ENCODE measurements around the gene LTBP3.

The LTBP3 gene

GRCh38 chr11:65505466-65506289 lies 52.5 kb downstream of the LTBP3 start:
- DNase-seq: no peak

DNA sequence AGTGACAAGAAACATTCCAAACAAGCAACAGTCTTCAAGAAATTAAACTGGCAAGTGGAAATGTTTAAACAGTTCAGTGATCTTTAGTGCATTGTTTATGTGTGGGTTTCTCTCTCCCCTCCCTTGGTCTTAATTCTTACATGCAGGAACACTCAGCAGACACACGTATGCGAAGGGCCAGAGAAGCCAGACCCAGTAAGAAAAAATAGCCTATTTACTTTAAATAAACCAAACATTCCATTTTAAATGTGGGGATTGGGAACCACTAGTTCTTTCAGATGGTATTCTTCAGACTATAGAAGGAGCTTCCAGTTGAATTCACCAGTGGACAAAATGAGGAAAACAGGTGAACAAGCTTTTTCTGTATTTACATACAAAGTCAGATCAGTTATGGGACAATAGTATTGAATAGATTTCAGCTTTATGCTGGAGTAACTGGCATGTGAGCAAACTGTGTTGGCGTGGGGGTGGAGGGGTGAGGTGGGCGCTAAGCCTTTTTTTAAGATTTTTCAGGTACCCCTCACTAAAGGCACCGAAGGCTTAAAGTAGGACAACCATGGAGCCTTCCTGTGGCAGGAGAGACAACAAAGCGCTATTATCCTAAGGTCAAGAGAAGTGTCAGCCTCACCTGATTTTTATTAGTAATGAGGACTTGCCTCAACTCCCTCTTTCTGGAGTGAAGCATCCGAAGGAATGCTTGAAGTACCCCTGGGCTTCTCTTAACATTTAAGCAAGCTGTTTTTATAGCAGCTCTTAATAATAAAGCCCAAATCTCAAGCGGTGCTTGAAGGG lies 53.3 kb downstream of the LTBP3 start:
- no peak for DNase-seq

DNA sequence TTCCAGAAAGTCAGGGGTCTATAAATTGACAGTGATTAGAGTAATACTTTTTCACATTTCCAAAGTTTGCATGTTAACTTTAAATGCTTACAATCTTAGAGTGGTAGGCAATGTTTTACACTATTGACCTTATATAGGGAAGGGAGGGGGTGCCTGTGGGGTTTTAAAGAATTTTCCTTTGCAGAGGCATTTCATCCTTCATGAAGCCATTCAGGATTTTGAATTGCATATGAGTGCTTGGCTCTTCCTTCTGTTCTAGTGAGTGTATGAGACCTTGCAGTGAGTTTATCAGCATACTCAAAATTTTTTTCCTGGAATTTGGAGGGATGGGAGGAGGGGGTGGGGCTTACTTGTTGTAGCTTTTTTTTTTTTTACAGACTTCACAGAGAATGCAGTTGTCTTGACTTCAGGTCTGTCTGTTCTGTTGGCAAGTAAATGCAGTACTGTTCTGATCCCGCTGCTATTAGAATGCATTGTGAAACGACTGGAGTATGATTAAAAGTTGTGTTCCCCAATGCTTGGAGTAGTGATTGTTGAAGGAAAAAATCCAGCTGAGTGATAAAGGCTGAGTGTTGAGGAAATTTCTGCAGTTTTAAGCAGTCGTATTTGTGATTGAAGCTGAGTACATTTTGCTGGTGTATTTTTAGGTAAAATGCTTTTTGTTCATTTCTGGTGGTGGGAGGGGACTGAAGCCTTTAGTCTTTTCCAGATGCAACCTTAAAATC lies 54.0 kb downstream of the LTBP3 start:
- no peak for DNase-seq

GRCh38 chr11:65503368-65503948 lies 54.7 kb downstream of the LTBP3 start:
- no peak for DNase-seq

DNA sequence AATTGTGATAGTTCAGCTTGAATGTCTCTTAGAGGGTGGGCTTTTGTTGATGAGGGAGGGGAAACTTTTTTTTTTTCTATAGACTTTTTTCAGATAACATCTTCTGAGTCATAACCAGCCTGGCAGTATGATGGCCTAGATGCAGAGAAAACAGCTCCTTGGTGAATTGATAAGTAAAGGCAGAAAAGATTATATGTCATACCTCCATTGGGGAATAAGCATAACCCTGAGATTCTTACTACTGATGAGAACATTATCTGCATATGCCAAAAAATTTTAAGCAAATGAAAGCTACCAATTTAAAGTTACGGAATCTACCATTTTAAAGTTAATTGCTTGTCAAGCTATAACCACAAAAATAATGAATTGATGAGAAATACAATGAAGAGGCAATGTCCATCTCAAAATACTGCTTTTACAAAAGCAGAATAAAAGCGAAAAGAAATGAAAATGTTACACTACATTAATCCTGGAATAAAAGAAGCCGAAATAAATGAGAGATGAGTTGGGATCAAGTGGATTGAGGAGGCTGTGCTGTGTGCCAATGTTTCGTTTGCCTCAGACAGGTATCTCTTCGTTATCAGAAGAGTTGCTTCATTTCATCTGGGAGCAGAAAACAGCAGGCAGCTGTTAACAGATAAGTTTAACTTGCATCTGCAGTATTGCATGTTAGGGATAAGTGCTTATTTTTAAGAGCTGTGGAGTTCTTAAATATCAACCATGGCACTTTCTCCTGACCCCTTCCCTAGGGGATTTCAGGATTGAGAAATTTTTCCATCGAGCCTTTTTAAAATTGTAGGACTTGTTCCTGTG lies 55.4 kb downstream of the LTBP3 start:
- no peak for DNase-seq

DNA sequence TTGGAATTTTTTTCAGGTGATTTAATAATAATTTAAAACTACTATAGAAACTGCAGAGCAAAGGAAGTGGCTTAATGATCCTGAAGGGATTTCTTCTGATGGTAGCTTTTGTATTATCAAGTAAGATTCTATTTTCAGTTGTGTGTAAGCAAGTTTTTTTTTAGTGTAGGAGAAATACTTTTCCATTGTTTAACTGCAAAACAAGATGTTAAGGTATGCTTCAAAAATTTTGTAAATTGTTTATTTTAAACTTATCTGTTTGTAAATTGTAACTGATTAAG lies 55.9 kb downstream of the LTBP3 start:
- DNase-seq: no peak

- DNase-seq: no peak
These were observed 56.5 kb downstream of the LTBP3 start for GRCh38 chr11:65501472-65502273.

- no peak for DNase-seq
These were observed 57.0 kb downstream of the LTBP3 start for GRCh38 chr11:65501186-65501471.

DNA sequence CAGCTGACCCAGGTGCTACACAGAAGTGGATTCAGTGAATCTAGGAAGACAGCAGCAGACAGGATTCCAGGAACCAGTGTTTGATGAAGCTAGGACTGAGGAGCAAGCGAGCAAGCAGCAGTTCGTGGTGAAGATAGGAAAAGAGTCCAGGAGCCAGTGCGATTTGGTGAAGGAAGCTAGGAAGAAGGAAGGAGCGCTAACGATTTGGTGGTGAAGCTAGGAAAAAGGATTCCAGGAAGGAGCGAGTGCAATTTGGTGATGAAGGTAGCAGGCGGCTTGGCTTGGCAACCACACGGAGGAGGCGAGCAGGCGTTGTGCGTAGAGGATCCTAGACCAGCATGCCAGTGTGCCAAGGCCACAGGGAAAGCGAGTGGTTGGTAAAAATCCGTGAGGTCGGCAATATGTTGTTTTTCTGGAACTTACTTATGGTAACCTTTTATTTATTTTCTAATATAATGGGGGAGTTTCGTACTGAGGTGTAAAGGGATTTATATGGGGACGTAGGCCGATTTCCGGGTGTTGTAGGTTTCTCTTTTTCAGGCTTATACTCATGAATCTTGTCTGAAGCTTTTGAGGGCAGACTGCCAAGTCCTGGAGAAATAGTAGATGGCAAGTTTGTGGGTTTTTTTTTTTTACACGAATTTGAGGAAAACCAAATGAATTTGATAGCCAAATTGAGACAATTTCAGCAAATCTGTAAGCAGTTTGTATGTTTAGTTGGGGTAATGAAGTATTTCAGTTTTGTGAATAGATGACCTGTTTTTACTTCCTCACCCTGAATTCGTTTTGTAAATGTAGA lies 57.6 kb downstream of the LTBP3 start:
- peak; percentile 30 for DNase-seq

- no peak for DNase-seq
These were observed 58.3 kb downstream of the LTBP3 start for GRCh38 chr11:65499713-65500386.

GRCh38 chr11:65498977-65499712 lies 59.0 kb downstream of the LTBP3 start, which contains the start of gene MALAT1:
Gene MALAT1, plus strand, starts transcription at chr11:65499045.
- peak; percentile 89 for DNase-seq

DNA sequence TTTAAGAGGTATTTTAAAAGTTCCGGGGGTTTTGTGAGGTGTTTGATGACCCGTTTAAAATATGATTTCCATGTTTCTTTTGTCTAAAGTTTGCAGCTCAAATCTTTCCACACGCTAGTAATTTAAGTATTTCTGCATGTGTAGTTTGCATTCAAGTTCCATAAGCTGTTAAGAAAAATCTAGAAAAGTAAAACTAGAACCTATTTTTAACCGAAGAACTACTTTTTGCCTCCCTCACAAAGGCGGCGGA lies 59.5 kb downstream of the LTBP3 start:
- DNase-seq: no peak

DNA sequence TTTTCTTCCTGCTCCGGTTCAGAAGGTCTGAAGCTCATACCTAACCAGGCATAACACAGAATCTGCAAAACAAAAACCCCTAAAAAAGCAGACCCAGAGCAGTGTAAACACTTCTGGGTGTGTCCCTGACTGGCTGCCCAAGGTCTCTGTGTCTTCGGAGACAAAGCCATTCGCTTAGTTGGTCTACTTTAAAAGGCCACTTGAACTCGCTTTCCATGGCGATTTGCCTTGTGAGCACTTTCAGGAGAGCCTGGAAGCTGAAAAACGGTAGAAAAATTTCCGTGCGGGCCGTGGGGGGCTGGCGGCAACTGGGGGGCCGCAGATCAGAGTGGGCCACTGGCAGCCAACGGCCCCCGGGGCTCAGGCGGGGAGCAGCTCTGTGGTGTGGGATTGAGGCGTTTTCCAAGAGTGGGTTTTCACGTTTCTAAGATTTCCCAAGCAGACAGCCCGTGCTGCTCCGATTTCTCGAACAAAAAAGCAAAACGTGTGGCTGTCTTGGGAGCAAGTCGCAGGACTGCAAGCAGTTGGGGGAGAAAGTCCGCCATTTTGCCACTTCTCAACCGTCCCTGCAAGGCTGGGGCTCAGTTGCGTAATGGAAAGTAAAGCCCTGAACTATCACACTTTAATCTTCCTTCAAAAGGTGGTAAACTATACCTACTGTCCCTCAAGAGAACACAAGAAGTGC lies 60.0 kb downstream of the LTBP3 start:
- DNase-seq: peak; percentile 53

- DNase-seq: peak; percentile 98
These were observed 60.8 kb downstream of the LTBP3 start for GRCh38 chr11:65497141-65498041.

DNA sequence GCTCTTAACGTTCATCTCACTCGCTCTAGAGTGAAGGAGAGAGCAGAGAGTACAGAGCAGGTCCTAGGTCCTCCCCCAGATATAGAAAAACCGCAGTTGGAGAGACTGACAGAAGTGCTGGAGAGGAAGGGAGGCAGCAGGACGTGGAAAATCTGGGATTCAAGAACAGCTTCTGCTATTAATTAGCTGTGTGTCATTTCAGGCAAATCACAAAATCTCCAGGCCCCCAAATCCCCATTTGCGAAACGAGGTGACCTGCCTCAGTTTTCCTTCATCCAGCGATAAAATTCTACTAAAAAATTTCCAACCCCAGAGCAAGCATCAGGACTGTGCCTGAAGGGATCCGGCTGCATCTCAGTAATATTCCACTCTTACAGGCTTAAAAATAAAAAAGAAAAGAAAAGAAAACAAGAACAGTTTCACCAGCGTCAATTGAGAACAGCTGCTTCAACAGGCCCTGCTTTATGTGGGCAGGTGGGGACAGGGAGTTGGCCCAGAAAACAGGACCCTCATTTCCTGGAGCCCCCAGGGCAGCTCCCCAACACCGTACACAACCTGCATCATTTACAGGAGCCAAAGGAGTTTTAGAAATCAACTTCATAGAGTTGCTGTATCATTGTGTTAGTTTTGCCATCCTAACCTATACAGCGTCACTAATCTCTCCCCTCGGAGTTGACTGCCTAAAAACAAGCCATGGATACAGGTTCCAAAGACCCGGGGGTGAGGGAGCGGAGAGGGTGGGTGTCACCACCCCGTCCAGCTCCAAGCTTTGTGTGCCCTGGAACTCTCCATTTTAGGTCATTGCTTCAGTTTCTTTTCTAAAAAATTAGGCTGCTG lies 61.6 kb downstream of the LTBP3 start:
- DNase-seq: no peak

GRCh38 chr11:65493367-65494176 lies 64.6 kb downstream of the LTBP3 start:
- no peak for DNase-seq
